Ishikawa (cell line): ENCODE results near the gene TMEM225.

Source experiments
- CEBPB ChIP-seq: IDR thresholded peaks from 2 replicates; pipeline ENCODE4 v1.6.1; 2012
- CREB1 ChIP-seq: IDR thresholded peaks from 2 replicates; pipeline ENCODE4 v1.6.1; 2012; ENCODE audit warnings: low read depth
- EGR1 ChIP-seq: IDR thresholded peaks from 2 replicates; pipeline ENCODE4 v1.6.1; 2012
- EP300 ChIP-seq: IDR thresholded peaks from 2 replicates; pipeline ENCODE4 v1.6.1; 2012; ENCODE audit warnings: borderline replicate concordance
- FOXM1 ChIP-seq: IDR thresholded peaks from 2 replicates; pipeline ENCODE4 v1.6.1; 2012; ENCODE audit warnings: low read depth, borderline replicate concordance
- MAX ChIP-seq: IDR thresholded peaks from 2 replicates; pipeline ENCODE4 v1.6.1; 2012
- NFIC ChIP-seq: IDR thresholded peaks from 2 replicates; pipeline ENCODE4 v1.6.1; 2012
- RAD21 ChIP-seq: IDR thresholded peaks from 2 replicates; pipeline ENCODE4 v1.6.1; 2012; ENCODE audit warnings: low read depth
- REST ChIP-seq: IDR thresholded peaks from 2 replicates; pipeline ENCODE4 v1.6.1; 2012; ENCODE audit warnings: low read depth, mild to moderate bottlenecking
- TAF1 ChIP-seq: IDR thresholded peaks from 2 replicates; pipeline ENCODE4 v1.6.1; 2012; ENCODE audit warnings: low read depth, mild to moderate bottlenecking
- TCF12 ChIP-seq: IDR thresholded peaks from 2 replicates; pipeline ENCODE4 v1.6.1; 2012; ENCODE audit warnings: low read depth
- TEAD4 ChIP-seq: IDR thresholded peaks from 2 replicates; pipeline ENCODE4 v1.6.1; 2012
- USF1 ChIP-seq: IDR thresholded peaks from 2 replicates; pipeline ENCODE4 v1.6.1; 2012
- YY1 ChIP-seq: IDR thresholded peaks from 2 replicates; pipeline ENCODE4 v1.6.1; 2012; ENCODE audit warnings: low read depth
- ZBTB7A ChIP-seq: IDR thresholded peaks from 2 replicates; pipeline ENCODE4 v1.6.1; 2012; ENCODE audit warnings: low read depth

The TMEM225 gene

GRCh38 chr11:123885570-123885969 lies at the start of gene TMEM225:
Gene TMEM225, minus strand, starts transcription at chr11:123885670. Its CDS starts 245 bp downstream, at chr11:123885425.
- TF ChIP-seq CREB1 = no peak
- TF ChIP-seq EP300 = no peak
- no peak for TF ChIP-seq EGR1
- no peak for TF ChIP-seq NFIC
- no peak for TF ChIP-seq TEAD4
- no peak for TF ChIP-seq TCF12
- TF ChIP-seq REST = no peak
- no peak for TF ChIP-seq YY1
- no peak for TF ChIP-seq TAF1

GRCh38 chr11:123924027-123924426 lies 38.6 kb upstream of the TMEM225 start:
- TF ChIP-seq REST (no peak), NFIC (no peak)

GRCh38 chr11:123920943-123921342 lies 35.5 kb upstream of the TMEM225 start:
- TF ChIP-seq USF1 (no peak), NFIC (no peak), TCF12 (no peak), RAD21 (no peak), EP300 (no peak), TAF1 (no peak), EGR1 (no peak), ZBTB7A (no peak), YY1 (no peak), CEBPB (no peak), CREB1 (no peak), MAX (no peak), TEAD4 (no peak)

- TF ChIP-seq EGR1 = no peak
- TF ChIP-seq EP300 = no peak
- no peak for TF ChIP-seq TCF12
- no peak for TF ChIP-seq TEAD4
- TF ChIP-seq YY1 = no peak
- no peak for TF ChIP-seq REST
- no peak for TF ChIP-seq MAX
- TF ChIP-seq CREB1 = no peak
- TF ChIP-seq ZBTB7A = no peak
- no peak for TF ChIP-seq FOXM1
- no peak for TF ChIP-seq RAD21
- no peak for TF ChIP-seq TAF1
- no peak for TF ChIP-seq CEBPB
Observed at GRCh38 chr11:123905826-123906225, 20.4 kb upstream of the TMEM225 start.

- TF ChIP-seq TEAD4 = no peak
- TF ChIP-seq RAD21 = no peak
- TF ChIP-seq ZBTB7A = no peak
- TF ChIP-seq TCF12 = no peak
- TF ChIP-seq YY1 = no peak
- no peak for TF ChIP-seq EP300
- TF ChIP-seq USF1 = no peak
- TF ChIP-seq REST = no peak
- no peak for TF ChIP-seq CEBPB
- no peak for TF ChIP-seq NFIC
- TF ChIP-seq CREB1 = no peak
- no peak for TF ChIP-seq EGR1
- TF ChIP-seq FOXM1 = no peak
- TF ChIP-seq MAX = no peak
- no peak for TF ChIP-seq TAF1
Observed at GRCh38 chr11:123904932-123905331, 19.5 kb upstream of the TMEM225 start.
